GM18951 (cell line): ENCODE data around the gene RBBP8NL.

Experiments used
- POLR2A ChIP-seq: IDR thresholded peaks from 4 replicates; pipeline ENCODE4 v1.6.1; 2011; ENCODE audit warnings: mild to moderate bottlenecking; ENCODE audit not compliant: insufficient read length, insufficient read depth; ENCODE audit errors: extremely low read depth
- in situ Hi-C: fragments of 300-500 bp; cut with MboI; formaldehyde crosslinking; loops from one replicate; pipeline ENCODE4 v1.12.0; 2022; ENCODE audit warnings: low sequenced_read_pairs, mixed read lengths, inconsistent platforms; ENCODE audit not compliant: unreplicated experiment

Gene RBBP8NL, protein sequence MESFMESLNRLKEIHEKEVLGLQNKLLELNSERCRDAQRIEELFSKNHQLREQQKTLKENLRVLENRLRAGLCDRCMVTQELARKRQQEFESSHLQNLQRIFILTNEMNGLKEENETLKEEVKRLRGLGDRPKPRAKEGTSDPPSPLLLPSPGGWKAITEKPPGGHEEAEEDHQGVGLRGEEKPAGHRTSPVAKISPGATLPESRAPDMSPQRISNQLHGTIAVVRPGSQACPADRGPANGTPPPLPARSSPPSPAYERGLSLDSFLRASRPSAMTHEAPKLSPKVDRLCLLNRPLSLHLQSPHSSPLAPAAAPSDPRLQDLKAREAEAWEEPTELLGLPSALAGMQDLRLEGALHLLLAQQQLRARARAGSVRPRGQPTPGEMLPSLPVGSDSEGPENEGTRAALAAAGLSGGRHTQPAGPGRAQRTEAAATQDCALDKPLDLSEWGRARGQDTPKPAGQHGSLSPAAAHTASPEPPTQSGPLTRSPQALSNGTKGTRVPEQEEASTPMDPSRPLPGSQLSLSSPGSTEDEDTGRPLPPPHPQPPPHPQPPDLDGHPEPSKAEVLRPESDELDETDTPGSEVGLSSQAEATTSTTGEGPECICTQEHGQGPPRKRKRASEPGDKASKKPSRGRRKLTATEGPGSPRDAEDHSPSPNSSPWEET

DNA sequence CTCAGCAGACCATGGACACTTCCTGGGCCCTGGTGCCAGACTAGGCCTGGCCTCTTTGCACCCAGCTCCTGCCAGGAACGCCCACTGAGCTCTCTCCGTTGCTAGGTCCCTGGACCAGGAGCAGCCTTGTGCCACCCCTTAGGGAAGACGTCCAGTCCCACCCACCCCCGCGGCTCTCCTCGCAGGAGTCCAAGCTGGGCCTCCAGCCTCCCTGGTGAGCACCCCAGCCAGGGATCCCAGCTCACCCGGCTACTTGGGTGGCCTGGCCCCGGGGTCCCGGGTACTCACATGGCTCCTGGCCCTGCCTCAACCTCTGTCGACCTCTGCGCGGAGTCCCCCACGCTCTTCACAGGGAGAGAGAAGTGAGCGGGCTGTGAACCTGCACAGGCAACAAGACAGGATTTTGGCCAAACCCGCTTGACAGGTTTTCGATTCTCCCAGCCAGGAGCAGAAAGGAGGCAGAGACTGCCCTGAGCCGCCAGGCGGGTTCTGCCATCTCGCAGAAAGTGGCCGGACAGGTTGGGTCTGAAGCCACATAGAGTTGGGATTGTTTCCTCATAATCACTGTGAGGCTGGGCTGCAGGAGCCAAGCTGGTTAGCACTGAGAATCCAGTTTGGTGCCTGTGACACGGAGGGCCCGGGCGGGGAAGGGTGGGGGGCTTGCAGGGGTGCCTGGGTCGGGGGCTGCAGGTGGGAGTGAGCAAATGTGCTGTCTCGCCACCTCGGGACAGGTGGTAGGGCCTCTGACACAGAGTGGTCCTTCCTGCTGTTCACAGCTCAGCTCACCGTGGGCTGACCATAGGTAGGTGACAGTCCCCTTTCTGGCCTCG is at the start of gene RBBP8NL:
Gene RBBP8NL, minus strand, starts transcription at position 368 of the 830 bp plus-strand sequence. CDS start 7,892 bp downstream, outside the sequence.
- in situ Hi-C loops, result no loop called here

DNA sequence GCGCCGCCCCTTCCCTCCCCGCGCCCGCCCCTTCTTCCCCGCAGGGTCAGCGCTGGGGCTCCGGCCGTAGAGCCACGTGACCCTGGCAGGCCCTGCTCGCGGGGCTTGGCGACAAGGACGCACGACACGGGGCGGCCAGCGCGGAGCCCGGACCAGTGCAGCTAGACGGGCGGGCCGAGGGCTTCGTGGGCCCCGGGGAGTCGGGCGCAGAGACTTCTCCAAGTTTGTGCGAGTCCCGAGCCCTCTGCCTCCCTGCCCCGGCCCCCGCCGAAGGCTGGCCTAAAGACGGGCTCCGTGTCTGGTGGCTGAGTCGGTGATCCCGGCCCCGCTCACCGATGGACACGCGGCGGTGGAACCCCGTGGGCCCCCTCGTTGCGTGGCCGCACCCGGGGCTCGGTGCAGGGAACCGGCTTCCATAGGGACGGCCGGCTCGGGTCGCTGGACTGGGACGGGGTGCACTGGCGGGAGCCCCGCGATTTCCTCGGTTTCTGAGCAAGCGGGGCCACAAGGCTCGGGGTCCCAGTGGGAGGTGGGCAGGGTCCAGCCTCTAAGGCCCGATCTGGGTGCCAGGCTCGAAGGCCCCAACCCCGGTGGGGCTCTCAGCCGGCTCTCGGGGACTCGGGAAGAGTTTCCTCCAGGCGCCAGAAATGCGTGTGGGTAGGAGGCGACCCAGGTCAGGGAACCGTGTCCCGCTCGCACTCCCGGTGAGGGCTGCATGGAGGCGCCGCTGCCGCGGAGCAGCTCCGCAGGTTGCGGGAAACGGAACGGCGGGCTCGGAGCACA is 48.9 kb upstream of the RBBP8NL start:
- in situ Hi-C loops, result no loop called here
- no peak for TF ChIP-seq POLR2A

More for the DNA sequence above, at the start of gene RBBP8NL:
- no peak for TF ChIP-seq POLR2A

DNA sequence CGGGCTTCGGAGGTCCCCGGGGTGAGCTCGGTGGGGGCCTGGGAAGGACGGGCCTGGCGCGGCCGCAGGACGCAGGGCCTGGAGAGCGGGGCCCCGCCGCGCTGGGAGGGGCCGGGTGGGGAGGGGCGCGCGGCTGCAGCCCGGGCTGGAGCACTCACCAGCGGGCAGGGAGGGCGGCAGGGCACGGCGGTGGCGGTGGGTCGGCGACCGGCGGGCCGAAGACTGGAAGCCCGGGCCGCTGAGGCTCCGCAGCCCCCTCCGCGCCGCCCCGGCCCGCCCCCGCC is 48.4 kb upstream of the RBBP8NL start, which contains the start of gene GATA5:
Gene GATA5, minus strand, starts transcription at position 224 of the 284 bp plus-strand sequence. CDS start 474 bp downstream, outside the sequence.
- in situ Hi-C loops, result no loop called here
- no peak for TF ChIP-seq POLR2A

DNA sequence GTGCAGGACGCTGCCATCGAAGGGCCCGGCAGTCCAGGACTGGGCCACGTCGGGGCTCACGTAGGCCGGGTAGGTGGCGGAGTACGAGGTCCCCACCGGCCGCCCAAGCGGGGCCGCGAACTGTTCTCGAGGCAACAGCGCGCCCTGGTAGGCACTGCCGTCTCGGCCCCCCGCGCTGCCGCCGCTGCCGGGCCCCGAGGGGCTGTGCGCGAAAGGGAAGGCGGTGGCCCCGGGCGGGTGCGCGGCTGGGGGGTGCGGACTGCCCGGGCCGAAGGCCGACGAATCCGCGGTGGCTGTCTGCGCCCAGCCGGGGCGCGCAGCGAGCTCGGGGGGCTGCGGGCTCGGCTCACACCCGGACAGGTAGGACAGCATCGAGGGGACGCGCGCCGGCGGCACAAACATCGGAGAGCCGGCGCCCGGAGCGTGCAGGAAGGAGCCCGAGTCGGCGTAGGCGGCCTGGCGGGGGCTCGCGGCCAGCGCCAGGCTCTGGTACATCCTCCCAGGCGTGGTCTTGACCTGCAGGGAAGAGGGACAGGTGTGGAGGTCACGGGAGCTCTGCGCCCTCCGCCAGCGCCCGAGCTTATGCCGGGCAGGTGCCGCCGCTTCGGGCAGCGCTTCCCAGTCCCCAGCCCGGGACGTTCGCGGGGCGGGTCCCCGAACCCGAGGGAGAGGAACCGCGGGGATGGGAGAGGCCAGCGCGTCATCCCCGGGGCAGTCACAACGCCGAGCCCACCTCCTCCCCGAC is 47.9 kb upstream of the RBBP8NL start:
- TF ChIP-seq POLR2A, result no peak
- in situ Hi-C loops, result no loop called here

DNA sequence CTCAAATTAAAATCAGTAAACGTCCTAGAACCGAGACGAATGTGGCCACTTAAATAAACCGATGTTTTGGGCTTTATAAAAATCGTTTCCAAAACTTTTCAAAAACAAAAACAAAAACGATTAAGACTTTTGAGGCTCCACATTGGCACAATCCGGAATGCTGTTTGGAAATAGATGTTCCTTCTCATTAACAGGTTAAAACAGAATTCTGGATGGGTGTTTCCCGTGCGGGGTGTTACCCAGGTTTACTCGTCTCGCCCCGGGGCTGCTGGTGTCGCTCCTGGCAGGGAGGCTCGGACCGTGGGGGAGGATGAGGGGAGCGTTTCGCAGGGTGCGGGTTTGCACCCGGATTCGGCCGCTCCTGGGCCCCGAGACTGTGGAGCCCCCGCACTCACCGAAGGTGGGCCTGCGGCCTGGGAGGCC is 47.3 kb upstream of the RBBP8NL start:
- no peak for TF ChIP-seq POLR2A
- in situ Hi-C loops, result no loop called here

DNA sequence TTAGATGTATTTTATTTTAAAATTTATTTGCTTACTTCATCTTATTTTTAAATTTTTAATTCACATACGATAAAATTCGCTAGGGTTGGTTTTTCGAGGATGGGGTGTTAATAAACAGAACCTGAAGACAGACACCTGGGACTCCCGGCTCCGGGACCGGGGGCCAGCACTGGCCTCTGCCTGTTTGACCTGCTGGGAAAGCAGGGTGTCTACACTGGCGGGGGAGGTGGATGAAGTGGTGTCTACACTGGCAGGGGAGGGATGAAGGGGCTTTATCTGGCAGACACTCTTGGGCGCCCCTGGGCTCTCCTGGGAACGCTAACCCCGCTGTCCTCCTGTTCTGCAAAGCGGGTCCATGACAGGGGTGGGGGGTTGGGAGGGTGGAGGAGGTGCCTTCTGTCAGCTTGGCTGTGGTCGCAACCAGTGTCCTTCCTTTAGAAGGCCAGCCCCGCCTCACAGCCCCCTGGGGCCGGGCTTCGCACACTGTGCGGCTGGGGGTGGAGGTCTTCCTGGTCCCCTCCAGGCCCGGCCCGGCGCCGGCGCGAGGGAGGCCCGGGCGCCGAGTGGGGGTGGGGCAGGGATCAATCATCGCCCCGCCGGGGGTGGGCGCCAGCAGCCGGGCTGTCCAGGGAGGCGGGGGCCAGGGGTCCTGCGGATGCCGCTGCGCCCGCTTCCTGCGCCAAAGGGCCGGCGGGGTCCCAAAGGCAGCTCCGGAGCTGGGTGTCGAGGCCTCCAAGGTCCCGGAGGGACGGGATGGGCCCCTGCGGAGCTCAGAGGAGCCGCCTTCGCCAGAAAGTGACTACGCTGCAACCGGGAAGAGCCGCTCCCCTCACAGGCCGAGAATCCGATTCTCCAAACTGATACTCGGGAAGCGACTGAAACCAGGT is 46.6 kb upstream of the RBBP8NL start:
- no peak for TF ChIP-seq POLR2A
- in situ Hi-C loops, result no loop called here

DNA sequence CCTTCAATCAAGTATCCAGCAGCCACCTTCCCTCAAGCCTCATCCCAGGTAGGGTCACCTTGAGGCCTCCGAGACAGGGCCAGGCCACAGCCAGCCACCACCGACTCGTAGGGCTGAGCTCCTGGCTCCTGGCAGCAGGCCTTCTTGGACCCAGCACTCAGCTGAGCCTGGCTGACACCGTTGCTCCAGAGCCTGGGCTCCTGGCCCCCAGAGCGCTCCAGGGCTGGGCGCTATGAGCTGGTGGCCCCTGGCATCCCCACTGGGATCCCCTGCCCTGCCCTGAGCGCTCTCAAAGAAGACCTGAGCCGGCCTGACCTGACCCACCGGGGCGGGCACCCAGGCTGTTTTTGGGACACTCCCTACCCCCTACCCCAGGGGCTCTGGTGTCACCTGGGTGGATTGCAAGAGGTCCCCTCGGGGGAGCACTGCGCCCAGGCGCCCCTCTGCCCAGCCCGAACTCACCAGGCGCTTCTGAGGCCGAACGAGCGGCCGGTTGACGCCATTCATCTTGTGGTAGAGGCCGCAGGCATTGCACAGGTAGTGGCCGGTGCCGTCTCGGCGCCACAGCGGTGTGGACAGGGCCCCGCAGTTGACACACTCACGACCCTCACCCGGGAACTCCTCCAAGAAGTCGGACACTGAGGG is 45.7 kb upstream of the RBBP8NL start:
- in situ Hi-C loops, result no loop called here

DNA sequence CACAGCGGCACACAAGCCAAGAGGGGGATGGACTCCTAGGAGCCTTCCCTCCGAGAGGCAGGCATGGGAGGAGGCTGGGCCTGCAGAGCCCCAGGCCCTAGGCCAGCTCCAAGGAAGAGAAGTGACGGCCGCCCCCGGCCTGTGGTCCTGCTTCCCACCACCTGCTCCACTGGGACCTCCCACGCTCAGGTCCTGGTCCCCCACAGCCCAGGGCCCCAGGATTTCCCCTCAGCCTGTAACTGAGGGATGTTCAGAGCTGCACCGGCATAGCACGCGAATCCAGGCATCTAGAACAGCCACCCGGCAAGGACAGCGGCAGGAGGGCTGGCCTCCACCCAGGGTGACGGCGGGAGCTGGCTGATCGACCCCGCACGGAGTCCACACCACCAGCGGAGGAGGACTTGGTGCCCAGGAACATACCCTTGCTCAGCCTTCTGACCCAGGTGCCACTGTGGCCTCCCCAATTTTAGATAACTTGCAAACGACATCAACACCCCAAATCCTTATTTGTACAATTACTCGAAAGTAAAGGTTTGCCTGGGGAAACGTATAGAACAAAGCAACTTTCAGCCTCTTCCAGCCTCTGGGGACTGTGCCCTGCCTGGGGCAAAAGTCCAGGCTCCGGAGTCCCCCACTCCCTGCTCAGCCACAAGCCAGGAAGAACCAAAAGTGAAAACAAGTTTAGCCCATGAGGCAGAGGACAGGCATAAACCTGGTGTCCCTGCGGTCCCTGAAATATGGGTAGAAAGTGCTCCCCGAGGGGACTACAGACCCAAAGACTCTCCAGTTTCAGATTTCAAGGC is 45.0 kb upstream of the RBBP8NL start:
- no peak for TF ChIP-seq POLR2A
- in situ Hi-C loops, result no loop called here

More for the DNA sequence above, 45.7 kb upstream of the RBBP8NL start:
- TF ChIP-seq POLR2A, result no peak

DNA sequence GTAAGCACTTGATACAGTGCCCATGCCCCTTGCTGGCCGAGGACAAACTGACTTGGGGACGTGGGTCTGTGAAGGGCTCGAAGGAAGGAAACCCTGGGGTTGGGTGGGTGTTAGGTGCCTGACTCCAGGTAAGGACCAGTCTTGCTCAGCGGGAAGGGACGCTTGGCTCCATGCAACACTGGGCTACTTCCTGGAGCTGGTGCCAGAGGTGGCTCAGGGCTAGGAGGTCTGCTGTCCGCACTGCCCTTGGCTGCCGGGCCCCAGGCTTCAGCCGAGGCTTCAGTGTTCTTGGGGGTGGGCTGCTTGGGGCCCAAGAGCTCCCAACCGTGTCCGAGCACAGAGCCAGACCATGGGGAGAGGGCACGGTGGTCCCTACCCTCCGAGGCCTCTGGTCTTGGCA is 43.1 kb upstream of the RBBP8NL start:
- TF ChIP-seq POLR2A, result no peak
- in situ Hi-C loops, result no loop called here

DNA sequence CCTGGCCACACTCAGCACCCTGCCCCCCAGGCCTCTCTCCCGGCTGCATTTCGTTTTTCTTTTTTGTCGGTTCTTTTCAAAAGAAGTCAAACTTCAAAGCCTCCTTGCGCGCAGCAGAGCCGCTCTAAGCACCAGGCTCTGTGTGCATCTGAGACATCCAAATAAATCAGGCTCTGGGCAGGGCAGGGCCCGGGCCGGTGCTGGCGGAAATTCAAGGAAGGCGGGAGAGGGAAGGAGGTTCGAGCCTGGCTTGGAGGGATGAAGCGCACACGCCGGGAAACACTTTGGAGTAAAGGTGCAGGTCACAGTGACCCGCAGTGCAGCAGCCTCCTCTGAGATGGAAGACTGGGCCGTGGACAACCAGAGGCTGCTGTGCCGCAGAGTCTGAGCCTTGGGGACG is 42.7 kb upstream of the RBBP8NL start:
- in situ Hi-C loops, result no loop called here
- TF ChIP-seq POLR2A, result no peak

DNA sequence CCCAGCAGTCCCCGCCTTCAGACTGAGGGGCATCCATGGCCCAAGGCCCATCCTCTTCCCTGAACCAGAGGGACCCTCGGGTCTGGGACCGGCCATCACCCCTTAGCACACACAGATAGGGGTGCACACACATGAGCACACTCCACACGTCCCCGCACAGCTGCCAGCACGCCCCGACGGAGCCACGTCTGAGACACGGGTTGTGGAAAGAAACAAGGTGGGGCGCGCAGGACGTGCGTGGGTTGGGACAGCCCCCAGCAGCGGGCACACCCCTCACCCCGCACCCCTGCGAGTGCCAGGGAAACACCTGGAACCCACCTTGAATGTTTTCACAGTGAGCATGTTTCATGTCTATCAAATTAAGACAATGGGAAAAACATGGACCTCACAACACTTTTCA is 42.0 kb upstream of the RBBP8NL start:
- TF ChIP-seq POLR2A, result no peak
- in situ Hi-C loops, result no loop called here
